Erythroblast (primary cell): Measurements from ENCODE around the gene PVR.

ENCODE experiments used
- GATA1 ChIP-seq: IDR thresholded peaks from 2 replicates; pipeline ENCODE4 v1.6.1; 2011; ENCODE audit warnings: low read depth, mild to moderate bottlenecking, control low read depth, low read length, moderate library complexity
- POLR2A ChIP-seq: IDR thresholded peaks from 2 replicates; pipeline ENCODE4 v1.6.1; 2011; ENCODE audit warnings: mild to moderate bottlenecking, low read length

GRCh38 chr19:44615863-44616247, 27.9 kb upstream of the PVR start:
- TF ChIP-seq POLR2A: no peak
- TF ChIP-seq GATA1: no peak
